ENCODE results near the gene SF1. TPM values are rescaled to one million over a fixed set of nuclear protein-coding genes. Genes with fewer than 3 reads are reported as not detected.

The SF1 gene
- total and polyA plus RNA-seq, 11 donors: 59.2 to 349 (median 152) TPM

GRCh38 chr11:64720167-64720566, 58.2 kb downstream of the SF1 start:
- no peaks in the 10 kb centered on the region for H3K36me3 ChIP-seq
- intact Hi-C loops (cut with DNase I): loop anchor here in 6 of 10 donors (5.0 to 10.0 kb wide), 5 partner anchors 33 to 275 kb away; no protein-coding TSS in a partner anchor
- 73 to 80% (median 78%) methylated on average over 9 of the region's 9 CpGs for WGBS, 4 donors
- H3K4me3 ChIP-seq: no peak overlapping the region
- H3K27me3 ChIP-seq: peaks cover 6 to 73% (median 50%) of the 10 kb centered on the region in 9 donors
- H3K4me1 ChIP-seq: peaks cover 0 to 9% (median 2%) of the 10 kb centered on the region in 12 donors
- no peaks in the 10 kb centered on the region for H3K9me3 ChIP-seq
- ATAC-seq: no peak
- peak in 1 of 5 donors; percentile 31 for DNase-seq
- H3K27ac ChIP-seq: no peak overlapping the region
- TF ChIP-seq POLR2A (IDR thresholded peaks at IDR 0.05) (no peak), CTCF (IDR thresholded peaks at IDR 0.05) (no peak)

GRCh38 chr11:64719406-64719805, 58.9 kb downstream of the SF1 start:
- H3K4me3 ChIP-seq: no peak overlapping the region
- ATAC-seq (no peak), DNase-seq (peak in 1 of 5 donors; percentile 49)
- H3K4me1 ChIP-seq: peaks cover 0 to 9% (median 2%) of the 10 kb centered on the region in 12 donors
- TF ChIP-seq CTCF (IDR thresholded peaks at IDR 0.05) (no peak), POLR2A (IDR thresholded peaks at IDR 0.05) (no peak)
- WGBS, 4 donors: 83 to 92% (median 86%) methylated on average over 8 to 10 of the region's 10 CpGs
- H3K27ac ChIP-seq: no peak overlapping the region
- H3K36me3 ChIP-seq: no peaks in the 10 kb centered on the region
- no peaks in the 10 kb centered on the region for H3K9me3 ChIP-seq
- intact Hi-C loops (cut with DNase I): no loop called here
- H3K27me3 ChIP-seq: peaks cover 10 to 80% (median 58%) of the 10 kb centered on the region in 9 donors

- WGBS, 4 donors: 64 to 72% (median 70%) methylated on average over 4 of the region's 4 CpGs
- TF ChIP-seq CTCF (IDR thresholded peaks at IDR 0.05) (no peak), POLR2A (IDR thresholded peaks at IDR 0.05) (no peak)
- ATAC-seq (no peak), DNase-seq (no peak)
- no peak overlapping the region for H3K4me3 ChIP-seq
- H3K36me3 ChIP-seq: no peaks in the 10 kb centered on the region
- H3K4me1 ChIP-seq: peaks cover 0 to 8% (median 2%) of the 10 kb centered on the region in 12 donors
- H3K9me3 ChIP-seq: no peaks in the 10 kb centered on the region
- intact Hi-C loops (cut with DNase I): no loop called here
- no peak overlapping the region for H3K27ac ChIP-seq
- H3K27me3 ChIP-seq: peaks cover 16 to 87% (median 64%) of the 10 kb centered on the region in 9 donors
These were observed 59.6 kb downstream of the SF1 start for GRCh38 chr11:64718780-64719124.

- Histone ChIP-seq H3K27me3 (peaks cover 19 to 90% (median 68%) of the 10 kb centered on the region in 9 donors), H3K27ac (no peak overlapping the region), H3K4me1 (peaks cover 0 to 8% (median under 1%) of the 10 kb centered on the region in 12 donors), H3K36me3 (no peaks in the 10 kb centered on the region), H3K4me3 (no peak overlapping the region), H3K9me3 (no peaks in the 10 kb centered on the region)
- 75 to 83% (median 80%) methylated on average over 14 to 15 of the region's 15 CpGs for WGBS, 4 donors
- no peak for TF ChIP-seq CTCF (IDR thresholded peaks at IDR 0.05)
- TF ChIP-seq POLR2A (IDR thresholded peaks at IDR 0.05): no peak
- DNase-seq (peak in 1 of 5 donors; percentile 31), ATAC-seq (no peak)
- intact Hi-C loops (cut with DNase I): no loop called here
These were observed 60.1 kb downstream of the SF1 start for GRCh38 chr11:64718084-64718779.
